Kidney capillary endothelial cell (primary cell): ENCODE measurements around the gene GALNTL6.

Experiments
- DNase-seq: peaks from one replicate; pipeline ENCODE4 v3.0.0-alpha.2; 2018; ENCODE audit warnings: low spot score

The GALNTL6 gene

DNA sequence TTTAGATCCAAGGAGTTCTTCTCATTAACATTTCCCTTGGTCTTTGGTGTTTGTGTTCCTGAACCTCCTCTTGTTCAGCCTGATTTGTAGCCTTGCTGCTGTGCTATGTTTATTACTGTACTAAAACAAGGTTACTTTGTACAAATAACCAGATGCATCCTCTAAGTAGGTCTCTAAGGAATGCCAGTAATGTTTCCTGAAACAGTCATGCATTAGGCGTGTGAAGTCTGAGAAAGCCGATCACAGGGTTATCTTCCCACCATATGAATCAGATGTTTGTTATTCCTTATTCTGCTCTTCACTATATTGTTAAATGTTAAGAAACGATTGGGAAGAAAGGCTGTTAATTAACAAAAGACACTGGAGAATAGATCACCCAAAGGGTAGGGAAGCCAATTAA is 66.9 kb downstream of the GALNTL6 start:
- peak; percentile 78 for DNase-seq

DNA sequence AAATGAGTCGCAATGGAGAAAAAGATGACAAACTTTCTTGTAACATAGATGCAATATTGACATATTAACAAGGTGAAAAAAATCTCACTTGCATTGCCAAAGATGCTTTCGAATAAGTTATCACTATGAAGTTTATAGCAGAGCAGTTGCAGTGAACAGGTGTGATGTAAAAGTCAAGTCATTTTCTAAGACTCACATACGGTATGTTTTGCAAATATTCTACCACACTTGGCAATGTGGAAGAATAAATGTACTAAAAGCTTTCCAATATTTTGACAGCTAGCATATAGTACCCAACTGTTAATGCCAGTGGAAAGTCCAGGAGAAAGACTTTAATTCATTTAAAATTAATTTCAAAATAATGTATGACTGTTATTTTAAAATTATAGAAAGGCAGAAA is 76.5 kb downstream of the GALNTL6 start:
- no peak for DNase-seq

DNA sequence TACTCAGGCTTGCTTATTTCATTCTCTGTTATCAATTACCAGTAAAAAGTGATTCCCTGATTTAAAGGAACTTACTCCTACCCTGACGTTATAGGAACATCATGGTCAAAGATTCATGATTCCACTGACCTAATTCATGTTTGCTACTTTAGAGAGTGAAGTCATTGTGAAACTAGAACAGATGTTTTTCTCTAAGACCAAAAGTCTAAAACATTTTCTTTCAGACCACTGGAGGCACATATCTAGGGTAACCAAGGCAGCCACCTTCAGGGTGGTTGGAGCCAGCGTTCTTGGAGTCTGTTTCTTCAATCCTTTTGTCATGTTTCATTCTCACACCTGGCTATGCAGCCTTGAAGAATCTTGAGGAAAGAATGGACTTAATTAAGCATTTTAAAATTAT is 77.8 kb downstream of the GALNTL6 start:
- no peak for DNase-seq

DNA sequence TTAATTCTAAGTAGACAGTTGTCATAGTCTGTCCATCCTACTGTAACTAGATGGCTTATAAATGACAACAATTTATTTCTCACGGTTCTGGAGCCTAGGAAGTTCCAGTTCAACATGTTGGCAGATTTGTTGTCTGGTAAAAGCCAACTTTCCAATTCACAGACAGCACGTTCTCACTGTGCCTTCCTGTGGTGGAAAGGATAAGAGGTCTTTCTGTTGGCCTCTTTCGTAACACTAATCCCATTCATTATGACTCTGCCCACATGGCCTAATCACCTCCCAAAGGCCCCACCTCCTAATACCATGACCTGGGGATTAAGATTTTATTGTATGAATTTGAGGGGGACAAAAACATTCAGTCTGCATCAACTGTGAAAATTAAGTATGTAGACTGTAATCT is 83.2 kb downstream of the GALNTL6 start:
- no peak for DNase-seq

DNA sequence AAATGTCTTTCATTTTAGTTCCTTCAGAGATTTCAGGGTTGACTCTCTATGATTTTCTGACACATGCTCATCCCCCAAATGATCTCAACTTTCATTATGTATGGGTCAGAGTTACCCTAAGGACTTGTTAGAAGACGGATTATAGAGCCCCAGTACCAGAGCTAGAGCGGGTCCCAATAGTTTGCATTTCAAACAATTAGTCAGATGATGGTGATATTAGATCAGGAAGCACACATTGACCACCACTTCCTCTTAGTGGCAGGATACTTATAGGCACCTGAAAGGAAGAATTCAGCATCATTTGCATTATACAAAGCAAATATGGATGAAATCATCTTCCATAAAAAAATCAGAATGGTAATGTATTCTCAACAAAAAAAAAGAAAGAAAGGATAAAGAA is 106.1 kb downstream of the GALNTL6 start:
- no peak for DNase-seq

DNA sequence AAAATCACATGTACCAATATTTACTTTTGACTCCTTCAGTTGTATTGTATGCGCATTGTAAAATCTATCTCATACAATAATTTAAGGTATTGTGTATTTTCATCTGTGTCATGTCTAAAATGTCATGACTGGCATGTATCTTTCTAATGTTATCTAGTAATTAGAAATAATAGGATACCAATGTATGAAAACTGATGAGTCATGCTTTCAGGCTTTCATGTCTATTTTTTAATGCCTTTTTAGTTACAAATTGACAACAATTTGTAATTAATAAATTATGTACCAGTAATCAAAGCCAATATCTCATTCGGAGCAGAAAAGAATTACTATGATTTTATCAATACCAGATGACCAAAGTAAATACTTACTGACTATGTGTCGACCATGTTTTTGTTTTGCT is 107.7 kb downstream of the GALNTL6 start:
- DNase-seq = no peak

DNA sequence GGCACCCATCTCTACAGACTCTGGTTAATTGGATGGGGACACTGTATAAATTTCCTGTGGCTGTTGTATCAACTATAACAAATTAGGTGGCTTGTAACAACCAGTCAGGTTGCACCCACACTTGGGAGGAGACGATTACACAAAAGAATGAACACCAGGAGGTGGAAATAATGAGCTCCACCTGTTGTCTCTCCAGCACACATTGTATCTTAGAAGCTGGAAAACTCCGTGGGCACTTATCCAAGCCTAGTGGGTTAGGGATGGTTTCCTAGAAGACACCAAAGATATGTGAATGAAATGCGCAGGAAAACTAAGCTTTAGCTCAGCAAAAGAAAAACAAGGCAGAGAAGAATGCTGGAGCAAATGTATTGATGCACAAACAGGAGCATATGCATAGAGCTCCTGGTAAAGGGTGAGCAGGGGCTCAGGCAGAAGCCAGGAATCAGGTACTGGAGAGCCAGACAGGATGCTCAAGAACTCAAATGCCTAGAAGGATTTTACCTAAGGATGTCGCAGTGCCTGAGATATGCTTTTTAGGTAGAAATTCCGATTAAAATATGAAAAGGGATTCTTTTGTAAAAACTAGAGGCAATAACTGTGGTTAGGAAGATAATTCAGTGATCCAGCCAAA is 111.7 kb downstream of the GALNTL6 start:
- DNase-seq = no peak

DNA sequence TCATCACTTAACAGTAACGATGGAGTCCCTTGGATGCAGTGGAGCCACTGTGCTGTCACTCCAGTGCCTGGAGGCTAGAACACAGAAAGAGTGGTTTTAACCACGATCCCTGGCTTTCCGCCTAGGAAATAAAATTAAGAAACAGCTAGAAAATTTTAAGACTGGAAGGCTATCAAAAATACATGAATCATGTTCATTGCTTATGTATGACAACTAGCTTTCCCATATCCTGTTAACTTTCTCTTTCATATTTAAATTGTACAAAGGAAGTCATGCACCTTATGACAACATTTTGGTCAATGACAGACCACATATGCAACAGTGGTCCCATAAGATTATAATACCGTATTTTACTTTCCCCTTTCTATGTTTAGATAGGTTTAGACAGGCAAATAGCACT is 115.1 kb downstream of the GALNTL6 start:
- no peak for DNase-seq

DNA sequence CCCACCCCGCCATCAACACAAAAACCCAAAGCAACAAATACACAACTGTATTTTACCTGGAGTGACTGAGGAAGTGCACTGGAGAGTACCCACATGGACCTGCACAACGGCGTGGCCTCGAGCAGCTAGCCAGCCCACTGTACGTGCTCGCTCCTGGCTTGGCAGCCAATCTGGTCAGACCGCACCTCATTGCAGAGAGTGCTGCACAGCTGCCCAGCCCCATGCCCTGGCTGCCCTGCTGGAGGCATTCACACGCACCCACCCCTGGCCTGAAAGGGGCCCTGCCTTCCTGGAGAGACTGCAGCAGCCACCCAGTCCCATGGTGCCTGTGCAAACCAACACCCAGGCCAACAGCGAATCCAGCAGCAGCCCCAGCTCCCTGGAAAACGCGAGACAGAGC is 116.3 kb downstream of the GALNTL6 start:
- DNase-seq = no peak

DNA sequence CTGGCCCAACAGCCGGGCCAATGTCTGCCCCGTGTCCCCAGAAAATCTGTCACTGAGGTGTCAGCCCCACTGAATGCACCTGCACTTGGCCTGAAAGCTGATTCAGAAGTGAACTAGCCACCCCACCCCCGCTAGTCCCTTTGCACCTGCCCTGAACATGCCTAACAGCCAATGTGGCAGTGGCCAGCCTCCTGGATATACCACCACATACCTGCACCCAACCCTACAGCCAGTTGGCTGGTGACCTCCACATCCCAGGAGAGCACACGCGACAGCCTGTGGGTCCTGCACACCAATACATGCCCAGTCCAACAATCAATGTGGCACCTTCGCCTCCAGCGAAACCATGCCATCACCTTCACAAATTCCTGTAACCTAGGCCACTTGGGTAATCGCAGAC is 116.7 kb downstream of the GALNTL6 start:
- DNase-seq = no peak

DNA sequence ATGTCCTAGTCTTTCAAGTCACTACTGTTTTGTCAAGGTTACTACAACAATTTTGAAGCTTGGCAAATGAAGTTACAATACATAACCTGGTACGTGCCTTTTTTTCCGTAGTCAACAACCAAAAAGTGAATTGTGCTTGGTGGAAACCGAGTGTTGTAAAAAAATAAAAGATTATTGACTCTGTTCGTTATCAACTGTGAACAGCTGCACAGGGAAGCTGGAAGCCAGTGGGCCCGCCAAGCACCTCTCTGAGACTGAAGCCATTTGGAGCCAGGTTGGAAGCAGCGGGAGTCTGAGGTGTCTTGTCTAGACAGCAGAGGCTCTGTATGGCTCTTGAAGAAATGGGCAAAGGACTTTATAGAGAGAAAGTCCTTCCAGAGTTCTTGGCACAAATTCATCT is 119.0 kb downstream of the GALNTL6 start:
- no peak for DNase-seq

DNA sequence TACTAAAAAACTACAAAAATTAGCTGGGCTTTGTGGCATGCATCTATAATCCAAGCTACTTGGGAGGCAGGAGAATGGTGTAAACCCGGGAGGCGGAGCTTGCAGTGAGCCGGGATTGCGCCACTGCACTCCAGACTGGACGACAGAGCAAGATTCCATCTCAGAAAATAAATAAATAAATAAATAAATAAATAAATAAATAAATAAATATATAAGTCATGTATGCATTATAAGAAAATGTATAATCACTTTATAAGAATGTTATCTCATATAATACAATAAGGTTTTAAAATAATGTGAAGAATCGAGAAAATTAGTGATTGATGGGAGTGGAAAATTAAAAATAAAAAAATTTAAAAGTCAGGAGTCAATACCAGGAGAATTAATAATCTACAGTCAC is 127.5 kb downstream of the GALNTL6 start:
- no peak for DNase-seq

DNA sequence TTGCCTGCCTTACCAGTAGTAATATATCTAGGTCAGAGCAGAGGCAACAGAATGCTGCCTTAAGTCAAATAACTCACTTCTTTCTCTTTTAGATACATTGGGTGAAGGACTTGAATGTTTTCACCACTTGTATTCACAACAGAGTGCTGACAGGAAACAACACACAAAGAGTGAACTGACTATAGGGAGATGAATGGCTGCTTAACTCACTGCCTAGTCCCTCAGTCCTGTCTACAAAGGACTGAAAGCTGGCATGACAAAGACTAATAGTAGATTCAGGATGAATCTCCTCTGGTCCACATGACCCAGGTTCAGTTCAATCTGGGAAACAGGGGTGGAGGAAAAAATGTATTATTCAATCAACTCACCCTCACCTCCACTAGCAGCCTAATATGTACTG is 134.2 kb downstream of the GALNTL6 start:
- DNase-seq = no peak

DNA sequence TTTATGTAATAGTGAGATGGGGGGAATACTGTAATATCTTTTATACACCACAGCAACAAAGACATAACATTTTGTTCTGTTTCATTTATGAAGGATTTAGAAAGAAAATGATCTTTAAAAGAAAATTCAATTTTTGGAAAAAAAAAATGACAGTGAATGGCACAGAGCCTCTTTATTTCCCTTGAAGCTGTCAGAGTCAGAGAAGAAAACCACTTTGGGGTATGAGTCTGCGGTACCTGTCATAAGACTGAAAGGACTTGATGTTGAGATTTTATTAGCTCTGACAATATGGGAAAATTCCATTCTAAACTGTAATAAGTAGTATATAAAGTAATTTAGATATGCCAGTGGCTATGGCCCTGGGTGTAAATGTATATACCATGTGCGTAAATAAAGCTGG is 134.8 kb downstream of the GALNTL6 start:
- DNase-seq = no peak

DNA sequence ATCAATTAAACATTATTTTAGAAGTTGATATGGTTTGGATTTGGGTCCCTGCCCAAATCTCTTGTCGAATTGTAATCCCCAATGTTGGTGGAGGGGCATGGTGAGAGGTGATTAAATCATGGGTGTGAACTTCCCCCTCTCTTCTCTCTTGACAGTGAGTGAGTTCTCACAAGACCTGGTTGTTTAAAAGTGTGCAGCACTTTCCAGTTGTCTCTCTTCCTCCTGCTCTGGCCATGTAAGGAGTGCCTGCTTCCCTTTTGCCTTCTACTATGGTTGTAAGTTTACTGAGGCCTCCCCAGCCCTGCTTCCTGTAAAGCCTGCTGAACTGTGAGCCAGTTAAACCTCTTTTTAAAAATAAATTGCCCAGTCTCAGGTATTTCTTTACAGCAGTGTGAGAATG is 141.4 kb downstream of the GALNTL6 start:
- DNase-seq = no peak

DNA sequence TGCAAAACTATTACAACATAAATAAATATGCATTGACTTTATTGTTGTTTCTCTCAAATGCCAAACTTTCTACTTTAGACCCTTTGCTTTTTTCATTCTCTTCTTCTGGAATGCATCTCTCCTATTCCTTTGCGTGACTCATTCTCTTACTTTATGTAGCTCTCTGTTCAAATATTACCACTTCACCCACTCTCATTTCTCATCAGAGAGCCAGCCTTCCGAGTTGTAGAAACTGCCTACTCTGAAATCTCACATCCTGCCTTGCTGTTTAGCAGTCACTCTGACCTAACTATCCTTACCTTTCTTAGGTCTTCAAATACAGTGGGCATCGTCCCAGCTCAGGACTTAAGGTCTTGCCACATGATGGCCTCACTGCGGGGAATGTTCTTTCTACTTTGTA is 143.5 kb downstream of the GALNTL6 start:
- no peak for DNase-seq

DNA sequence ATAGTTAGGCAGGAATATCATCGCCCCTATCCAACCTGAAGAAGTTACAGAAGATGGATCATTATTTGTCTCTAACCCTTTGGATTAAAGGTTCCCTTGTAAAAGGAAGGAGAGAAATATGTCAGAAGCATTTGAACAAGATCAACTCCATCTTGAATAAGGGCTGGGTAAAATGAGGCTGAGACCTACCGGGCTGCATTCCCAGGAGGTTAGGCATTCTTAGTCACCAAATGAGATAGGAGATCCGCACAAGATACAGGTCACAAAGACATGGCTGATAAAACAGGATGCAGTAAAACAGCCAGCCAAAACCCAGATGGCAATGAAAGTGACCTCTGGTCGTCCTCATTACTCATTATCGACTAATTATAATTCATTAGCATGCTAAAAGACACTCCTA is 148.9 kb downstream of the GALNTL6 start:
- DNase-seq = no peak

DNA sequence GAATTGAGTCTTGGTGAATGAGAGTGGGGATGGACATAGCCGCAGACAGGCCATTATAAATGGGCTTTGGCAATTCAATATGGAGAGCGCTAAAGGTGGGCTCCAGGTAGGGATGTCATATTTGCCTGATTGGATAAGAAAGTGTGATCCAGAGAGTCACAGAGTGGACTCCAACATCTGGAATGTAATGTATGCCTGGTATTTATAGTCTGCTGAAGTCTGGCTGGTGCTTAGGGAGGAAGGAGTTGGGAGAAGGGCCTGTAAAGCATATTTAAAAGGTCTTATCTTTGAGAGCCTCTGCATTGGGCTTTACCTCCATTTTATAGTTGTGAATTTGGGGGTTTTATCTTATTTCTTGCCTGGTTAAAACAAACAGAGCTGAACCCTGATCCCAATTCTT is 153.2 kb downstream of the GALNTL6 start:
- DNase-seq = no peak

DNA sequence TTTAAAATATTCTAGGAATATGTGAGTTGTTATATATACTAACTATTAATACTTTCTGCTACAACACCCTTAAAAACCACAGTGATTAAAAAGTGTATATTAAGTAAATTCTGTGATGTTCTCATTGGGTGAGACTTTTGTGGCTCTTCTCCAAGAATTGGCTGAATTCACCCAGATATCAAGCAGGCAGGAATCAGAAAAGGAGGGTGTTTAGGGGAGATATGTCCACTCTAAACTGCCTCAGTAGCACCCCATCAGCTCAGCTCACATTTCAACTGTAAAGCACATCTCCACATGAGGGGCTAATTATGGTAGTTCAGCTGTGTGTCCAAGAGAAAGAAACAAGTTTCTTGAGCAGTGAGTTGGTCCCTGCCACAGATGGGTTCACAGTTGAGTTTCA is 165.0 kb downstream of the GALNTL6 start:
- DNase-seq = no peak

DNA sequence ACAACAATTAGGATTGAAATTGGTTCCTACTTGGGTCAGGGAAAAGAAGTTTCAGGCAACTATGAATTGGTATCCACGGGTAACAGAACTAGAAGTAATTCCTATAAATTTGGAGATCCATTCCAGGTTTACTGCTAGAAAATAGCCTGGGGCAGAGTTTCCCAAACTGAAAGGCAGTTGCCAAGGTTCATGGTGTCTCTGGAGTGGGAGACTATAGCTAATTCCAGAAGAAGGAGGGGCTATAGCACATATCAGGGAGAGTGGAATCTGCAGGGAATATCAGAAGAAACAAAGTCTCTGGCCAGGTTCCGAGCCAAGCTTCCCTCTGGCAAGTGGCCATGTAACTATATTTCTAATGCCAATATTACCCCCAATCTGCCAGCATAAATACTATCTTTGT is 166.3 kb downstream of the GALNTL6 start:
- DNase-seq = no peak

DNA sequence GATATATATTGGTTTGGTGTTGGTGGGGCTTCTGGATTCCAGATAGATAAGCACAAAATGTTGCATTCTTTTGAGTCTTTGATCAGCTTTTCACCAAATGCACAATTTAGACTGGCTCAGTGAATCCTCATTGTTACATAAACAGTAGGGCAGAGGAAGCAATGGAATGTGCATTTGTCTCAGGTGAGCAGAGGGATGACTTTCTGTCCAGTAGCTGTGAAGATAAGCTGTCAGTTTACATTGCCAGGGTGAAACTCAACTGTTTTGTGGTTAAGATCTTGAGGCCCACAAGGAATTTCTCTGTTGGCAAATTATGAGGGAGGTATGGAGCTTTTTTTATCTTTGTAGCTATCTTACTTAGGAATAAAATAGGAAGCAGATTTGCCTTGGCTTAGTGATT is 168.0 kb downstream of the GALNTL6 start:
- no peak for DNase-seq

DNA sequence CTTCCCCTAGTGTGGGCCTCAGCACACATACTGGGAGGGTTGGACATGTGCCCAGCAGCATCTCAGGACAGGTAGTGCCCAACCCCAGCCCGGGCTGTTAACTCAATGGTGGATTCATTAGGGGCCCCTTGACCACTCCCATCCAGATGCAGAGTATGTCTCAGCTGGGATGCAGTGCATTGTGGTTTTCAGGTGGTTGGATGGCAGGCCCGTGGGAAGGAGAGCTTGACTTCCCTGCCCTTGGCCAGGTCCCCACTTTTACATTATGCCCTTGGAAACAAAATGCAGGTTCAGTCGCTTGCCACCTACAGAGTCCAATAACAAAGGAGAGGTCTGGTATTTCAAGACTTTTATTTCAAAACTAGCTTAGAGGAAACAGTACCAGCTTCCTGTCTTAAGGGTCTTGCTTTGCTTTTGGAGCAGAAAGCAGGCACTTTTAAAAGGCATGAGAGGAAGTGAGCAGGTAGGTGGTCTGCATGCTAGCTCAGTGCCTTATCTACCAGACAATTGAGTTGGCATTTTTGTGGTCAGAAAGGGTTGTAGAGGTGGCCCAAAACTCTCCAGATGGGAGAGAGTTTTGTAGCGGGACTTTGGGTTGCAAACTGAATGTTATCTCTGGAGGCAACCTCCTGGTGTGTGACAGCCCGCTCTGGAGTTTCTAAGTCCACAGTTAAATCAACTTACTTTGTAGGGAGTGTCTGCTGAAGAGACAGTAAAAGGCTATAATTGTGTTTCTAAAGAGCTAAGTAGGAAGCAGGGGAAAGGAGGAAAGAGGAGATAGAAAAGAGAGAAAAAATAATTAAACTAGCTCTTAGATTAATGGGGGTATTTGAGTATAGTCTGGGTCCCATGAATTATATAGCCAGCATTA is 171.0 kb downstream of the GALNTL6 start:
- DNase-seq = no peak

DNA sequence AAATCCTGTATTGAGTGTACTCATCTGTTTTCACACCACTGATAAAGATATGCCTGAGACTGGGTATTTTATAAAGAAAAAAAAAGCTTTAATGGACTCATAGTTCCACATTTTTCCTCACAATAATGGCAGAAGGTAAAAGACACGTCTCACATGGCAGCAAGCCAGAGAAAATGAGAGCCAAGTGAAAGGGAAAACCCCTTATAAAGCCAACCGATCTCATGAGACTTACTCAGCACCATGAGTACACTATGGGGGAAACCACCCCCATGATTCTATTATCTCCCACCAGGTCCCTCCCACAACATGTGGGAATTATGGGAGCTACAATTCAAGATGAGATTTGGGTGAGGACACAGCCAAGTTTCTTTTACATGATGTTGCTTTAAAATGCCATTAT is 171.9 kb downstream of the GALNTL6 start:
- no peak for DNase-seq

DNA sequence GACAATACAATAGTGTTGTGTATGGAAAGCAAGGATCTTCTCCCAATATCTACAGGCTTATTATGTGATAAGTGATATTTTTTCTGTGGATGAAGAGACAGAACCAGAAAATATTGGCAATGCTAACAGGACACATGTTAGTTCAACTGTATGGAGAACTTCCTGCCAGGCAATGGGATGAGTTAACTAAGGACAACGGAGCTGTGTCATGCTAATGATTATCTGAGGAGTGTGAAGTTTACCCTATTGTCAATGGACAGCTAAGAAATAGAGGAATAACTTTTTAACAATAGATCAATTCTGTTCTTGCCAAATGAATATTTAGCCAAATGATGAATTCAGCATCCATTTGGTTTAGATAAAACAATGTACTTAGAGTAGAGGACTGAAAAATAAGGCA is 180.0 kb downstream of the GALNTL6 start:
- no peak for DNase-seq
